Uterus (tissue), 4 donors: Measurements from ENCODE around the gene ZNF17. TPM values are rescaled to one million over a fixed set of nuclear protein-coding genes. Genes with fewer than 3 reads are reported as not detected.

Experiments used
- DNase-seq, 2 donors: peaks; one replicate each; pipeline ENCODE4 v3.0.0-alpha.2; 2019 to 2020
- H3K27ac ChIP-seq, 2 donors: fragments of 200-600 bp; sonication (generic); 1 replicate in 1 of 2; 2 replicates in 1 of 2; pipeline ENCODE4 v1.5.1; 2016 to 2018
- H3K27me3 ChIP-seq, 2 donors: fragments of 200-600 bp; sonication (generic); one replicate each; pipeline ENCODE4 v1.5.1; 2018 to 2019; ENCODE audit warnings: control low read depth in 1 of 2
- H3K36me3 ChIP-seq, 2 donors: fragments of 200-600 bp; sonication (generic); one replicate each; pipeline ENCODE4 v1.5.1; 2019; ENCODE audit warnings: control low read depth in 1 of 2
- H3K4me1 ChIP-seq, 2 donors: fragments of 200-600 bp; sonication (generic); one replicate each; pipeline ENCODE4 v1.5.1; 2018 to 2019; ENCODE audit warnings: control low read depth in 1 of 2
- H3K4me3 ChIP-seq, 2 donors: fragments of 200-600 bp; sonication (generic); 1 replicate in 1 of 2; 2 replicates in 1 of 2; pipeline ENCODE4 v1.5.1; 2018 to 2019; ENCODE audit warnings: mild to moderate bottlenecking in 1 of 2
- H3K9me3 ChIP-seq, 2 donors: fragments of 200-600 bp; sonication (generic); one replicate each; pipeline ENCODE4 v1.5.1; 2019; ENCODE audit warnings: control low read depth in 1 of 2
- POLR2A ChIP-seq, 2 donors: fragments of 450-650 bp; IDR thresholded peaks; one replicate each; pipeline ENCODE4 v1.6.1; 2016; ENCODE audit warnings: antibody characterized with exemption in 2 of 2, mild to moderate bottlenecking in 1 of 2, moderate library complexity in 1 of 2
- intact Hi-C: fragments of 100-400 bp; cut with DNase I; formaldehyde crosslinking; loops from one replicate; pipeline ENCODE4 v1.15.1; 2023; ENCODE audit warnings: low total_unique reads
- total RNA-seq, 4 donors: library from RNA; depleted of rRNA in 3 of 4; stranded (reverse); fragments of >200 nt in 3 of 4; gene quantifications; one replicate each; pipeline versions ENCODE4 v1.1.0 to v1.2.4, GENCODE V29; 2014 to 2023
- TF ChIP-seq, protein P1 (sequence below), 4 experiments: fragments of 200-600 bp in 2 of 4; fragments of 450-650 bp in 2 of 4; sonication (generic) in 2 of 4; IDR thresholded peaks; one replicate each; pipeline ENCODE4 v1.5.1; 2016 to 2019; ENCODE audit warnings: antibody characterized with exemption in 4 of 4, mild to moderate bottlenecking in 2 of 4, moderate library complexity in 1 of 4
- donor health status: DM: yes; HTN: yes; CAD: no.

ZNF17 gene
- total RNA-seq, 4 donors from 2014 or later, result 14.9 to 41.6 (median 18.9) TPM

DNA sequence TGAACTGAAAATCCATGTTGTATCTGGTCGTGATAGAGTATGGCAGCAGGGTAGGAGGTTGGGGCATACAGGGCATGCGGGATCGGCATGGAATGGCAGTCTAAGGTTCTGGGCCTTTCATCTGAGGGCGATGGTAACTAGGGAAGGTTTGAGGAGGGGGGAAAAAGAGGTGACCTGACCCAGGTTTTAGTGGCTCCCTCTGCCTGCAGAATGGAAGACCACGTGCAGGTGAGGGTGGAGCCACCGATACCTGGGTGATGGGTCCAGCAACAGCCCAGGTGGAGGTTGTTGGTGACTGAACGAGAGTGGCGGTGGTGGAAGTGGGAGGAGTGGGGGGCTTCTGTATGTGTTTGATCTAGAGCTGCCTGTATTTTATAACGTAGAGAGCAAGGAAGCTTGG, 28.0 kb downstream of the ZNF17 start:
- no peak overlapping the region for H3K27ac ChIP-seq
- no peaks in the 10 kb centered on the region for H3K36me3 ChIP-seq
- DNase-seq, result no peak
- H3K4me3 ChIP-seq, result no peak overlapping the region
- H3K4me1 ChIP-seq, result peaks cover 0 to 5% of the 10 kb centered on the region in 2 donors
- intact Hi-C loops, result no loop called here
- H3K27me3 ChIP-seq, result no peaks in the 10 kb centered on the region
- H3K9me3 ChIP-seq, result peaks cover 0 to 41% of the 10 kb centered on the region in 2 donors
- TF ChIP-seq, protein P1, sequence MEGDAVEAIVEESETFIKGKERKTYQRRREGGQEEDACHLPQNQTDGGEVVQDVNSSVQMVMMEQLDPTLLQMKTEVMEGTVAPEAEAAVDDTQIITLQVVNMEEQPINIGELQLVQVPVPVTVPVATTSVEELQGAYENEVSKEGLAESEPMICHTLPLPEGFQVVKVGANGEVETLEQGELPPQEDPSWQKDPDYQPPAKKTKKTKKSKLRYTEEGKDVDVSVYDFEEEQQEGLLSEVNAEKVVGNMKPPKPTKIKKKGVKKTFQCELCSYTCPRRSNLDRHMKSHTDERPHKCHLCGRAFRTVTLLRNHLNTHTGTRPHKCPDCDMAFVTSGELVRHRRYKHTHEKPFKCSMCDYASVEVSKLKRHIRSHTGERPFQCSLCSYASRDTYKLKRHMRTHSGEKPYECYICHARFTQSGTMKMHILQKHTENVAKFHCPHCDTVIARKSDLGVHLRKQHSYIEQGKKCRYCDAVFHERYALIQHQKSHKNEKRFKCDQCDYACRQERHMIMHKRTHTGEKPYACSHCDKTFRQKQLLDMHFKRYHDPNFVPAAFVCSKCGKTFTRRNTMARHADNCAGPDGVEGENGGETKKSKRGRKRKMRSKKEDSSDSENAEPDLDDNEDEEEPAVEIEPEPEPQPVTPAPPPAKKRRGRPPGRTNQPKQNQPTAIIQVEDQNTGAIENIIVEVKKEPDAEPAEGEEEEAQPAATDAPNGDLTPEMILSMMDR (IDR thresholded peaks at IDR 0.05), result no peak
- no peak for TF ChIP-seq POLR2A (IDR thresholded peaks at IDR 0.05)

DNA sequence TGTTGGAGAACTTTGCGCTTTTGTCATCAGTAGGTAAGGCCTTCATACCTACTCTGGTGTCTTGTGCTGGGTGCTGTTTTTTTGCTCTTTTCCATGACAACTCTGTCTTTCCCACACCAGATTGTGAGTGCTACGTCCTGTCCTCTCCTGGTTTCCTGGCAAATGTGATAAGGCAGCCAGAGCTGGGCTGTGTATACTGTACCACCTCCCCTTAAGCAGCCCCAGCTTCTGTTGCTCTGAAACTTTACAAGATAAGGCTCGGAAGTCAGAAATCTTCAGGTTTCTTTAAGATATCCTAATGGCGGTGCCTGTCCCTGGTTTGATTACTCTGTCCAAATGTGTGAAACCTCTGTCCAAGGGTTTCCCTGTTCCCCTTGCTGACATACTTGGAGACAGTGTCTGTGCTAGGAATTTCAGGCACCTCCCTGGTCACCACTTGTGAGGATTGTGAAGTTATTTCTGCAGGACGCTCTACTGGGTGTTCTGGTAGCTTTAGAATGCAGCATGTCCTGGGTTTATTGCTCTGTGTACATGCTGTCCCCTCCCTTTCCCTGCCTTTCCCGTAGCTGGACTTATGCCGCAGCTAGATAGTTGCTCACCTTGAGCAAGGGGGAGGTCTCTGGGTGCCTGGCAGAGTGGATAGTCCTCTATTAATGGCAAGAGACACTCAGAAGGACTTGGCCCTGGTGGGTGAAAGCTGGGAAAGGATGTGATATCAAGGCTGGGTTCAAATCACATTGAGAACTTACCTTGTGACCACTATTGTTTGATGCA, 31.2 kb downstream of the ZNF17 start:
- H3K4me3 ChIP-seq, result no peak overlapping the region

DNA sequence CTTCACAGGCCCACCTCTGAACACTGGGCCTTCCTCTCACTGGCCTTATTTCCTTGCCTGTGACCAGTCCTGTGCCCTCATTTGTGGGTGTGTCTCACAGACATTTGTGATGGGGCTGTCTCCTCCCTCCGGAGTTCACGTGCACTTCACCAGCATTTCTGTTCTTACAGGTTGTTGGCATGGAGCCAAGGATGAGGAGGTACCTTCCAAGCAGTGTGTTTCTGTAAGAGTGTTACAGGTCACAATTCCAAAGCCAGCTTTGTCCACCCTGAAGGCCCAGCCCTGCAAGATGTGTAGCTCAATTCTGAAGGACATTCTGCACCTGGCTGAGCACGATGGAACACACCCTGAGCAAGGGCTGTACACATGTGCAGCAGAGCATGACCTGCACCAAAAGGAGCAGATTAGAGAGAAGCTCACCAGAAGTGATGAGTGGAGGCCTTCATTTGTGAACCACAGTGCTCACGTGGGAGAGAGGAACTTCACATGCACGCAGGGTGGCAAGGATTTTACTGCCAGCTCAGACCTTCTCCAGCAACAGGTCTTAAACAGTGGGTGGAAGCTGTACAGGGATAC, 32.2 kb downstream of the ZNF17 start:
- DNase-seq, result no peak
- Histone ChIP-seq H3K27me3 (no peaks in the 10 kb centered on the region), H3K4me1 (no peaks in the 10 kb centered on the region), H3K4me3 (no peak overlapping the region), H3K27ac (no peak overlapping the region), H3K9me3 (peaks cover 0 to 70% of the 10 kb centered on the region in 2 donors), H3K36me3 (no peaks in the 10 kb centered on the region)
- intact Hi-C loops, result no loop called here
- TF ChIP-seq POLR2A (IDR thresholded peaks at IDR 0.05), result no peak
- TF ChIP-seq, protein P1 (IDR thresholded peaks at IDR 0.05), result no peak

More for the DNA sequence above, 31.2 kb downstream of the ZNF17 start:
- DNase-seq, result no peak
- Histone ChIP-seq H3K9me3 (peaks cover 0 to 68% of the 10 kb centered on the region in 2 donors), H3K36me3 (no peaks in the 10 kb centered on the region), H3K27me3 (no peaks in the 10 kb centered on the region), H3K4me1 (no peaks in the 10 kb centered on the region), H3K27ac (no peak overlapping the region)
- TF ChIP-seq, protein P1 (IDR thresholded peaks at IDR 0.05), result no peak
- no peak for TF ChIP-seq POLR2A (IDR thresholded peaks at IDR 0.05)
- intact Hi-C loops, result no loop called here

DNA sequence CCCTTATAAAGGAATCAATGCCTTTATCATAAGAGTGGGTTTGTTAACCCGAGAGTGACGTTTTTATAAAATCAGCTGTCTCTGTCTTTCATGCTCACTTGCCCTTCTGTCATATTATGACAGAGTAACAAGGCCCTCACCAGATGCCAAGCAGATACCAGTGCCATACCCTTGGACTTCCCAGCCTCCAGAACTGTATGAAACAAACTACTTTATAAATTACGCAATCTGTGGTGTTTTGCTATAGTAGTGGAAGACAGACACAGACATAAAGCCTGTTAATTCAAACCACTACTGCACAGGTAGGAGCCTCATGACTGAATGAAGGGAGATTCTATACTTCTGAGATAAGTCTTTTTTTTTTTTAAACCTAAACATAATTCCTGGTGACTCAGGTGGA, 41.3 kb downstream of the ZNF17 start:
- no peak for DNase-seq
- H3K4me1 ChIP-seq, result no peaks in the 10 kb centered on the region
- H3K36me3 ChIP-seq, result no peaks in the 10 kb centered on the region
- no peak overlapping the region for H3K4me3 ChIP-seq
- TF ChIP-seq, protein P1 (IDR thresholded peaks at IDR 0.05), result no peak
- no peak for TF ChIP-seq POLR2A (IDR thresholded peaks at IDR 0.05)
- no peaks in the 10 kb centered on the region for H3K27me3 ChIP-seq
- intact Hi-C loops, result no loop called here
- peaks cover 0 to 46% of the 10 kb centered on the region in 2 donors for H3K9me3 ChIP-seq
- H3K27ac ChIP-seq, result no peak overlapping the region

DNA sequence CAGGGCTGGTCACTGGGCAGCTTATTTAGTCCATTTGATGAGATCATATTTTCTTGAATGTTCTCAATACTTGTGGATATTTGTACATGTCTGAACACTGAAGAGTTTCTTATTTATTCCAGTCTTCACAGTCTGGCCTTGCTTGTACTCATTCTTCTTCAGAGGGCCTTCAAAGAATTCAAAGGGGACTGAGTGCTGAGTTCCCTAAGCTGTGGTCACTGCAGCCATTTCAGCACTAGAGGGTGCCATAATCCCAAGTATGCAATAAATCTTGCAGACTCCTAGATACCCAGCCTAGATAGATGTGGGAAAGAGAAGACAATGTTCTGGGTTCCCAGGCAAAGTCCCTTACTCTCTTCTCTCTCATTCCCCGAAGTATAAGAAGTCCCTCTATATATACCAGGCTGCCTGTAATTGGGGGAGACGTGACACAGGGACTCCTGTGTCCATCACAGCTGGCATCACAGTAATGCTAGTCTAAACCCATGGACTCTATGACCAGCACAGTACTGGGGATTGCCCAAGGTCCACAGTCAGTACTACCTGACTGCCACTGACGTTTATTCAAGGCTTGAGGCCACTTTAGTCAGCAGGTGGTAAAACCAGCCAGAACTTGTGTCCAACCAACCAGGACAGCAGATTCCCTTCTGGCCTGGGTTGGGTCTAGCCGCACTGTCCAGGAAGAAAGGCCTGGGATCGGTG, 54.9 kb downstream of the ZNF17 start:
- Histone ChIP-seq H3K27me3 (no peaks in the 10 kb centered on the region), H3K4me1 (no peaks in the 10 kb centered on the region), H3K36me3 (no peaks in the 10 kb centered on the region), H3K27ac (no peak overlapping the region), H3K9me3 (peaks cover 2 to 63% of the 10 kb centered on the region in 2 donors), H3K4me3 (no peak overlapping the region)
- TF ChIP-seq, protein P1 (IDR thresholded peaks at IDR 0.05), result no peak
- no peak for TF ChIP-seq POLR2A (IDR thresholded peaks at IDR 0.05)
- no peak for DNase-seq
- intact Hi-C loops, result no loop called here
